GM21526 (cell line): Measurements from ENCODE around the gene COBL.

Experiments
- ATAC-seq: cut with Tn5 transposase; IDR thresholded peaks from one replicate; pipeline ENCODE4 v1.9.1; 2021; ENCODE audit warnings: moderate library complexity; ENCODE audit not compliant: unreplicated experiment, low FRiP score

Gene COBL

DNA sequence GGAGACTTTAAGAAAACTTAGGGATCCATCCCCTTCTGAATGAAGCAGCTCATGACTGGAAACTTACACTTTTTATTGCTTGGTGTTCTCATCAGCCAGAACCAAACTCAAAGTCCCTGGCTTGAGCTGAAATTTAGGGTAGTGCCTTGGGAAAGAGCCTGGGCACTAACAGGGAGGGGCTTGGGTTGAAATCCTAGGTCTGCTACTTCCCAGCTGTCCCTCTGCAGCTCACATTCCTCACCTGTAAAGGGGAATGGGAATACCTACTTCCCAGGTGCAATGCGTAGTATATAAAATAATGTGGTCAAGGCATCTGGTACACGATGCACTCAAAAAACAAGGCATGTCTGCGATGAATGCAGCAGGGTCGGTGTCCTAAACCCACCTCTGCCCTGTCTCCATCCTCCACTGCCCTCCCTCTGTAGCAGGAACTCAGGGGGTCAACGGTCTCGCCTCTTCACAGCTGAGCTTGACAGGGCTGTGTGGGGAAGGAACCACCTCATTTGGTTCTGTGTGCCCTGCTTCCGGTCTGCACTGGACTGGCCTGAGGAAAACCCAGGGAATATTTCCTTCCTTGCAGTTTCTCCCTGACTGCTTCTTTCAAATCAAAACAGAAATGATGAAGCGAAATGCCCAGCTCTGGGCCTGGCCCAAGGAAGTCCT lies 80.0 kb downstream of the COBL start:
- no peak for ATAC-seq

- no peak for ATAC-seq
These were observed 80.9 kb downstream of the COBL start for GRCh38 chr7:51235593-51236313.

- ATAC-seq = no peak
These were observed 81.8 kb downstream of the COBL start for GRCh38 chr7:51234609-51235308.

DNA sequence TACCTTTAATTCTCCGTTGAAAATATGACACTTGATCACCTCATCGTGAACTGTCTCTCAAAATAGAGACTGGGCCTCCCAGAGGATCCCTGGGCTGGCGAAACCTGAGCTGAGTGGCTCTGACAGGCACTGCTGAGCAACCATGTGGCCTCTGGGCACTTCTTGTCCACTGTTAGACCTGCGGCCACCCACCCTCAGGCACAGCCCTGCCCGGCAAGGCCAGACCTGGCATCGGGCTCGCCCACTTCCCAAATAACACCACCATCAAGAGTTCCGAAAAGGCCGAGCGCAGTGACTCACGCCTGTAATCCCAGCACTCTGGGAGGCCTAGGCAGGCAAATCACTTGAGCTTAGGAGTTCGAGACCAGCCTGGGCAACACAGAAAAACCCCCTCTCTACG lies 82.5 kb downstream of the COBL start:
- no peak for ATAC-seq

- ATAC-seq = no peak
These were observed 83.2 kb downstream of the COBL start for GRCh38 chr7:51233374-51233773.

GRCh38 chr7:51230723-51231122 lies 85.9 kb downstream of the COBL start:
- no peak for ATAC-seq

DNA sequence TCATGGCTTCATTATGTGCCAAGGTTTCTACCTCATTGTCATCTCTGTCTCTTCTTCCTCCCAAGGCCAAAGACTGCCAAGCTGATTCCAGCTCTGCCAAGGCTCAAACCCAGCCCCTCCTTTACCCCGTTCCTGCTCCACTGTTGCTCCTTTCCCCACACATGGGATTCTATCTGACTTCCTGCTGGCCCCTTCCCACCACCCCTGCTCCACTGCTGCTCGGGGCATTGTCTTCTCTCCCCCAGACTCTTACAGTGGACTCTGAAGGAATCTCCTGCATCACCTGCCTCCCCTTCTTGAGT lies 86.3 kb downstream of the COBL start:
- no peak for ATAC-seq

DNA sequence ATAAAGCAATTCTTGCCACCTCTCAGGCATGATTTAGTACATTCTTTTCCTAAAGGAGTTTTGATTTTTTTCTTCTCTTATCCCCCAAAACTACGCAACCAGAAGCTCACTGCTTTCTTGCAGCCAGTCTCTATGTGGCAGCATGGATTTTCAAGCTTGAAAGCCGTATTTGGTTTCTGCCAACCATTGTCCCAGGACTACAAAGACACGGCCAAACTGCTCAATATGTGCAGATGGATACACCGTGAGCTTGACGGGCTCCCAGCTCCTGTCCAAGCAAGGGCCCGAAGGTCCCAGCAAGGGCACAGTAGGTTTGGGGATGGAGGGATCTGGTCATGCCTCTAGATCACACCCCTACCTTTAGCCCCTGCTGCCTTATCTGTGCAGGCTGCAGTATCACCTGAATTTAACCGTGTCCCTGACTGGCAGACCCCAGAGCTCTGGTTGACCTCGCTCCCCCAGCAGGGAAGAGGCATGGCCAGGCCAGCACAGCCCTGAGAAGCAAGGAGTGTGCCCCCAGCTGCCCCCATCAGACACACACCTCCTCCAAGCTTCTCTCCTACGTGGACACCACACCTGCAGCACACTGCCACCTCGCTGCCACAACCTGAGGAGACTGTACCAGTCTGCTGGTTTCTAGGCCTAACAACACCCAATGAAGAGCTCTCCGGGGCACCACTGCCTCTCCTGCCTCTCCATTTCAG lies 86.8 kb downstream of the COBL start:
- ATAC-seq = no peak

DNA sequence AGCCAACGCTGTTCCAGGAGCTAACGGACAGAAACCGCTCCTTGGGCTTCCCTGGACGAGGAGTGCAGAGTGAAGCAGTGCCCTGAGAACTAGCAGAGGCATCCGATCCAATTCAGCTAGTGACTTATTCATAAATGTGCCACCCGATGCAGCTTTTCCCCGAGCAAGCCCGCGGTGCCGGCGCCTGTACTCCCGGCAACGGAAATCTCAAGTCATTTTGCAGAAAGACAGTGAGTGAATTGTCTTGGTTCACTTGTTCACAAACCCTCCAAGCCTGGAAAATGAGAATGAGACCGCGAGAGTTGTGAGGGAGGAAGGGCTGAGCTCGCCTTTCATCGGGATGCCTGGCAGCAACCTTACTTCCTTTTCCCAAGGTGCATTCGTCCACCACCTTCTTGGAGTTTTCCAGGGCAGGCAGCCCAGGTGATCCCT lies 87.5 kb downstream of the COBL start:
- ATAC-seq = no peak

GRCh38 chr7:51228386-51228958 lies 88.1 kb downstream of the COBL start:
- ATAC-seq = no peak

DNA sequence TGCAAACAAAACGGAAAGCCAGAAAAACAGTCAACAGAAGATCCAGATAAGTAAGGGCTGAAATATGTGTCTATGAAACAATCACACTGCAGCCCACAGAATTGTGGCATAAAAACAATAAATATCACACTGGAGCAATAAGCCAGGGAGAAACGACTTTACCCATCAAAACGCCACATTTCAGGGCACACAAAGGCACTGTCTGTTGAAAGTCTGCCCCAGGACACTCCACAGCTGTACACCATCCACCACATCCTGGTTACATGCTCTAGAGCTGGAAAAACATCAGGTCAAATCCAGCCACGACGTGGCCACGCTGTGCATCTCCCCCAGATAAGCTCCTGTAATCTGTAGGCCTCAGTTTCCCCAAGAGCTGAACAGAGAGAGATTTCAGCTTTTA lies 88.7 kb downstream of the COBL start:
- ATAC-seq = no peak

DNA sequence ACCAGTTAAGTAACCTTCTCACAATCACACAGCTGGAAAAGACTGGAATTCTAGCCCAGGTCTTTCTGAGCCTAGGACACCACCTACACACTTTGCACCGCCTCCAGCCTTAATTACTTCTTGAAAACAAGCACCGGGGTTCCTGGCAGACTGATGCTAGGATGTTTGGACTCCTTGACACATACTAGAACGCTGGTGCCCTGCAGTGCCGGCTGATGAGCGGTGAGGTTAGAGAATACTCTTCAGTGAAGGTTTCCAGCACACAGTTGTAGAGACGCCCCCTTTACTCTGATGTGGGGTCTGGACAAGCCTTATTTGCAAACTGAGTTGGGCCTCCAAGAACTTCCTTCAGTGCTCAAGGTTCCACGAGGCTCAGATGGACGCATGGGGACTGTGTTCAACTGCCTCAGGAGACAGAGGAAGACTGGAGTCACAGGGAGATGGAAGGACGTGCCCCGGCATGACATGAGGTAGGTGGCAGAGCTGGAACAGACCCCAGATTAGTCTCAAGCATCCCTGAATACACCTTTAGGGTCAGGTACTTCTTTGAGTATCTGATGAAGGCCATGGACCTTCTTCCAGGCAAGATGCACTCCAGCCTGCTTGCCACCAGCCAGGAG lies 89.6 kb downstream of the COBL start:
- no peak for ATAC-seq

- no peak for ATAC-seq
These were observed 90.4 kb downstream of the COBL start for GRCh38 chr7:51226063-51226755.

GRCh38 chr7:51224811-51225595 lies 91.6 kb downstream of the COBL start:
- no peak for ATAC-seq

DNA sequence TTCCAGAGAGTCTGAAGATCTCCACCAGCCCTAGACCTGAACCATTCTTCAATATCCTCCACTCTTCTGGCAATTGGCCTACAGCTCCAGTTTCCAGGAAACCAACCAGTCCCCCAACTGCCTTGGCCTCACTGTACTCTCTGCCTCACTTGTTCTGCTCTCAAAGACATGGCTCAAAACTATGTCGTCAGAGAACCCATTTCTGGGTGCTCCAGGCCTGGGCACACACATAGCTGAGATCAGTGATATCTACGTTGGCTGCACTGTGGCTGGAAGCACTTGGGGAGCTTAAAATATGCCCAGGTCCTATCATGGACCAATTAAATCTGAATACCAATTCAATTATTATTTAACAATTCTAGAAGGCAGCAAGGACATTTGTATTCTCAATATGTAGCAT lies 93.1 kb downstream of the COBL start:
- no peak for ATAC-seq

- no peak for ATAC-seq
These were observed 93.7 kb downstream of the COBL start for GRCh38 chr7:51222916-51223315.

DNA sequence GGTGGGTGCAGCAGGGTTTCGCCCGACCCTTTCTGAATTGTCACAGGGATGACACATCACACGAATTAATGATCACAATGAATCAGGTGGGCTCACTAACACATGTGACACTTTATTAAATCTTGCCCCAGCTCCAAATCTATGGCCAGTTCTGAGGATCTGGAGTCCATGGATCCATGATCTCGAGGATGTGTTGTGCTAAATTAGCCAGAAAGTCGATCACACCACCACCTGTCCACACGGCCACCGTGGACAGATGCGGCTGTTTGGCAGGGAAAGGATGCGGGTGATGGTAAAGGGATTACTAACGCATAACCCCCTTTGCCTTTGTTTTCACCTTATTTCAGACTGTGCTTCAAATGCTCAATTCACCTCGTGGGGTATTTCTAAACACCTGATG lies 96.4 kb downstream of the COBL start:
- ATAC-seq = no peak

DNA sequence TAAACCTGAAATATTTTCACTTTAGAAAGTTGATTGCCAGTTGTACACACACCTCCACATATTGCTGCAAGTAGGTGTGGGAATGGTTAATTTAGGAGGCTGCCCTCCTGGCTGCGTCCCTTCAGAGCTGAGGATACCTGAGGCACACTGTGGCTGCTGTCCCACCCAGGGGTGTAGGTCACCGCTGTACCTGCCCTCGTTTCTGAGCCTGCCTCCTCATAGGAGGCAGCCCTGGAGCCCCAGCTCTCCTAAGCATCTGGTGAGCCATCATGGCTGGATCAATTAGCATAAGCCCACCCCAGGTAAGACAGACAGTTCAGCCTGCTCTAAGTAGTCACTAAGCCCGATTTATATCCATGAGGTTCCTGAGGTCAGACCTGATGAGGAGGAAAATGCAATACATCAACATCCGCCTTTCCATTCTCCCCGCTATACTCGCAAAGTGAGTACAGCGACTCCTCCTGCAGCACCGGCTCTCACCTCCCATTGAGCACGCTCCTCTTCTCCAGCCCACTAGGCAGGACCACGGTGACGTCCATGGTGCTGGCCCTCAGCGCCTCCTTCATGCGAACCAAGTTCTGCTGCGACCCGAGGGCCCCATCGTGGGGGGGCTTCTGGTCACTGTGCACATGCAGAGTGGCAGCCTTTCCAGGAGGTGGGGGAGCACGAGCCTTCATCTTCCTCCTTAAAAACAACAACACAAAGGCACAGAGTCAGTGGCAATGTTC lies 97.2 kb downstream of the COBL start:
- ATAC-seq = no peak

DNA sequence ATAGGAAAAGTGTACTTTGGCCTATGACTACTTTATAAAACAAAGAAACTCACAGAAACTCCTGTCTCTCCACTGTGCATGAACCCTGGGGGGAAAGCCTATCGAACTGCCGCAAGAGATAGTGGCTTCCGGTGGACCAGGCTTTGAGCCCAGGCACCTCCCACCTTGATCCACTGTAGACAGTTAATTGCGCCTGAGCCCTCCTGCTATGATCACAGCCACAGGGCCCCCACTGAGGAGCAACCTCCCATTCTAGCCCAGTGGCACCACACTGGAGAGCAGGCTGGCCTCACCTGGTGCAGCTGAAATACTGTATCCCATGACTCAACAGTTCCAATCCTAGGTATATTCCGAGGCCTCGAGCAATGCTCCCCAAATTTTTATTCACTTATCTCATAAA lies 98.8 kb downstream of the COBL start:
- ATAC-seq = no peak
